Amniotic epithelial cell (primary cell): ENCODE results near the gene KMT5B.

Experiments
- DNase-seq: peaks from one replicate; pipeline ENCODE4 v3.0.0-alpha.2; 2010; ENCODE audit warnings: low read depth

Gene KMT5B

DNA sequence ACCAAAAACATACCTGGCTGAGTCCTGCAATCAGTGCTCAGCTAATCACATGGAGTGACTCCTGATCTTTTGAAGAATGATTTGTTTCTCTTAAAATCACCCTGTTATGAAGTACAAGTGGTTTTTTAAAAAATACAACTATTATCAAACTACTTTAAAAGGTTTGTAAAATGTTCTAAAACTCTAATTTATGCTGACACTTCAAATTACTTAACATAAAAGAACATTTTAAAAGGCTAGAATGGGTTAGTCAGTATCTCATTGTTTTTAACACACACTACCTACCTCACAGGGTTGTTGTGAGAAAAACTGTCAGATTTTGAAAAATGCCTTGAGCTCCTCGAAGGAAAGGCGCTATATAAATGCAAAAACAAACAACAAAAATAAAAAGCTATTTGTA, 33.2 kb downstream of the KMT5B start:
- no peak for DNase-seq

DNA sequence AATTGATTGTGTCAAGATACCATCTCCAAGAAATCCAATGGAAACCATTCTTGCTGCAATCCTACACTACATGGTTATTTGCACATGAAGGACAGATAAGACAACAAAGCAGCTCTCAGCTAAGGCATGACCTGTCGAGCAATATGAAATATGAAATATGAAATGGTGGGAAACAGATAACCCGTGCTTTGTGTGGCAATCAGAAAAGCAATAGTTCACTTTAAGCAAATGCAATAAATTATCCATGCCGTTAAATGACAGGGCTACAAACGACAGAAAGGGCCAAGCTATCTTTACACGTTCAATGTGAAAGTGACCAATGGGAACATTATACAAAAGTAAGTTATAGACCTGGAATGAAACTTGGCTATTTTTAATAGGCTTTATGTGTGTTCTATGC, 35.2 kb downstream of the KMT5B start:
- DNase-seq, result no peak

DNA sequence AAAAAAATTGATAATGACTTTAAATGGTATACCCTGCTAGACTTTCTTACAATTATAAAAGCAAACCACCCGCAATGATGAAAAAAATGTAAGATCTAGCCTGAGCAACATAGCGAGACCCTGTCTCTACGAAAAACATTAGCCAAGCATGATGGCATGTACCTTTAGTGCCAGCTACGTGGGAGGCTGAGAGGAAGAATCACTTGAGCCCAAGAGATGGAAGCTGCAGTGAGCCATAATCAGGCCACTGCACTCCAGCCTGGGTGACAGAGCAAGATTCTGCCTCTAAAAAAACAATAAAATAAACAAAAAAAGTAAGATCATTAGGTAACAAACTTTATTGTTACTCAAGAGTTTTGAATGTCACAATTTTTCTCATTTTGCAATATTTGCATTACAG, 39.2 kb downstream of the KMT5B start:
- DNase-seq, result no peak

DNA sequence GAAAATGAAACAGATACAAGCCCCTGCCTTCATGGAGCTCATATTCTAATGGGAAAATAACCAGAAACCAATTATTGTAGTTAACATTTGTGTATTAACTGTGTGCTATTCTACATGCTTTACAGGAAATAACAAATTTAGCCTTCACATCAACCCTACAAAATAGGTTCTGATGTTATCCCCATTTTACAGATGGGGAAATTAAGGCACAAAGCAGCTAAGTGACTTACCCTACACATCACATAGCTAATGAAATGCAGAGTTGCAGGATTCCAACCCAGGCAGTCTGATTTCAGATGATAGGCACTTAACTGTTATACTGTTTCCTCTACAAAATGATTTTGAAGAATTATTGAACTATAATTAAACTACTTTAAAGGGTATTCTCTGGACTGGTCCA, 43.7 kb downstream of the KMT5B start:
- no peak for DNase-seq

DNA sequence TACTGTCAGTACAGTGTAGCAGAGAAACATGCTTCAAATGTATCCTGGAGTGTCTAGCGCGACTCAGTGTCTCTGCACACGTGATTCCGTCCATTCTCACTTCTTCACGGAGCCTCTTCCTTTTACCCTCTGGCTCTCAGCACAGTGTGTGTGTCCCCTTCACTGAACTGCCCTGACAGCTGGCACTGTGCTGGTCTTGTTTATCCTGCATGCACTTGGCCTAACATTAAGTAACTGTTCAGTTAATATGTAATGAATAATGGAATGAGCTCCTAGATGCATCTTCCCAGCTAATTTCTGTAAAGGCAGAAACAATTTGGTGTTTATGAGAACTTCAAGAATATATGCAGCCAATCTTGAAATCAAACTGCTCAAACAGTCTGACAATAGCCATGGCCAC, 44.4 kb downstream of the KMT5B start:
- no peak for DNase-seq

DNA sequence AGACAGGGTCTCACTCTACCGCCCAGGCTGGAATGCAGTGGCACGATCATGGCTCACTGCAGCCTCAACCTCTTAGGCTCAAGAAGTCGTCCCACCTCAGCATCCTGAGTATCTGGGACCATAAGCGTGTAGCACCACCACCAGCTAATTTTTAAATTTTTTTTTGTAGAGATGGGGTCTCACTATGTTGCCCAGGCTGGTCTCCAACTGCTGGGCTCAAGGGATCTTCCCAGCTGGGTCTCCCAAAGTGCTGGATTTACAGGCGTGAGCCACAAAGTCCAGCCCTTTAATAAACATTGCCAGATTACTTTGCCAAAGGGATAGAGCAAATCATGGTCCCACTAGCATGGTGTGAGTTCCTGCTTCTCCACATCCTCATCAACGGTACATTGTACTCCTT, 45.6 kb downstream of the KMT5B start:
- DNase-seq, result no peak

DNA sequence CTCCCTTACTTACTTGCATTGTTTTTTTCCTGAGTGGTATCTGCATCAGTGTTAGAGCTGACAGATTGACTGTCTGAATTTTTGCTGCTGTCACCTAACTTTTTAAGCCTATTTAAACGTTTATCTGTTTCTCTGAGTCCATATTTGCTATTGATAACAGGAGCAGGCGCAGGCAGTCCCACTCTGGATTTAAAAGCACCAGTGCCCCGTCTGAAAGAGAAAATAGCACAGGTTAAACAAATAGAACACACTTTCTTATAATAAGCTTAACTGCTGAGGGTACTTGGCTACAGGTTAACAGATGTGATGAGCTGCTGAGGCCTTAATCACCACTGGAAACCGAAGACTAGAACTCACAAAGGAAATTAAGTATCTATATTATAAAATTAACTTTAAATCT, 46.1 kb downstream of the KMT5B start:
- no peak for DNase-seq

DNA sequence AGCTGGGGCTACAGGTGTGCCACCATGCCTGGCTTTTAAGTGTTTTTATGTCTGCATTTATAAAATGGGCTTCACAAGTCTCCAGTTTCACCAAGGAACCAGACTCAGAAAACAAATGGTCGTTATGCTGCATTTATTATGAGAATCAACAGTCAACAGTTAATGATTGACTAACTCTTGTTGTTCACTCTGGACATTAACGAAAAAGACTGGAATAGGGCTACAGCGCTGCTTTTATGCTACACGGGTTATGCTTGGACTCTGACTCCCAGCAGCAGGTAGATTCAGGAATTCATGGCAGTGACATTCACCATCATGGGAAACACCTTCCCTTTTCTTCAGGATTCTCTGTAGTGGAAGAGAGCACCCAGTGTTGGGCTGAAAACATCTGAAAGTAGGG, 47.5 kb downstream of the KMT5B start:
- DNase-seq, result no peak

DNA sequence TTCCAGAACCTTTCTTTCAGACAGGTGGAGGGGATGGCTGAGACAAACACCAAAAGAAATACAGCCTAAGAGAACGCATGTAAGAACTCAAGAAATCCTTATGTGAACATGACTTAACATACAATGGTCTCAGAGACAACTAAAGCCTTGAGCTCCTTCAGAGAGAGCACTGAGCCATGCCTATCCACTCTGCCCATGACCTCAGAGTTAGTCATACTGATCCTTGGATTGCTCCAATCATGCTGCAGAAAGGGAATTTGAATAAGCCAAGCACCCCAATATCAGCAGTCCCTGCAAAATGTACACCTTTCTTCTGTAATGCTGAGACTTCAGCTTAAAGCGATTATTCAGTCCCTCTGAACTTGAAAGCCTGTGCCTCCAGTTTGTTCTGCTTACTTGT, 48.7 kb downstream of the KMT5B start:
- DNase-seq, result peak; percentile 55

DNA sequence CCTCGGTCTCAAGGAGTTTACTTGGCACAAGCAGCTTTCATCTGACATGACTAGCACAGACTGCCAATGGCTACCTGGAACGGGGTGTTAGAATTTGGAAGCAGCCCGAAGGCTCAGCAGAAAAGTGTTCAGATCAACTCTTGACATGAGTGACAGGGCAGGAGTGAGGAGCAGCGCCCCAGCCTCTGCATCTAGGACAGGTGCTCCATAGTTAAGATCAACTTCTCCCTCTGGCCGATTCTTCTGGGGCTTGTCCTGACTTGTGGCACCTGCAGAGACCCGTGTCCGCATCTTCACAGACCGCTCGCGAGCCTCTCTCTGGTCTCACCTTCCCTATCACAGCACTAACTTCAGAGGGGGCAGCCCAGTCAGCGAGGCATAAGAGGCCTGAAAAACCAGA, 49.4 kb downstream of the KMT5B start:
- no peak for DNase-seq

DNA sequence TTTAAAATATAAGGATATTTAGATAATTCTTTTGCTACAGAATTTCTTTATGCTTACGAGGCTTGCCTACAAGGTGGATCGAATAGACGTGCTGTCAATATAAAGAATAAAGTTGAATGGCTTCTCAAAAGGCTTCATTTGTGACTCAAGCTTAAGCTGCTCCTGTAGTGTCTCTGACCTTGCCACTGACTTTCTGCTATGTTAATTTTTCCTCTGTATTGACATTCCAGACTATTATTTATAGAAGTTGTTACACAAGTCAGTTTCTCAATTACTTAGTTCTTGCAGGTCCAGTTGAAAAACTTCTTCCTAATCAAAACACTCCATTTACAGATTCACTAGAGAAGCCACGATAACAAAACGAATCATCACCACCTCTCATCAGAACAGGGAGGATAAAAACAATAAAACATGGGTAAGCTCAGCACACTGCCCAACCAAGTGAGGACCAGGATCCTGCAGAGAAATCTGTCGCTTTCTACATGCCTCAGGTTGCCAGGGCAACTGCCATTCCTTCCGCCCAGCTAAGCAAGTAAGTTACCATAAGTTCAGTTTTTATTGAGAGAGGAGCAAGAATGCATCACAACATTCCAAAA, 52.9 kb downstream of the KMT5B start:
- peak; percentile 35 for DNase-seq

DNA sequence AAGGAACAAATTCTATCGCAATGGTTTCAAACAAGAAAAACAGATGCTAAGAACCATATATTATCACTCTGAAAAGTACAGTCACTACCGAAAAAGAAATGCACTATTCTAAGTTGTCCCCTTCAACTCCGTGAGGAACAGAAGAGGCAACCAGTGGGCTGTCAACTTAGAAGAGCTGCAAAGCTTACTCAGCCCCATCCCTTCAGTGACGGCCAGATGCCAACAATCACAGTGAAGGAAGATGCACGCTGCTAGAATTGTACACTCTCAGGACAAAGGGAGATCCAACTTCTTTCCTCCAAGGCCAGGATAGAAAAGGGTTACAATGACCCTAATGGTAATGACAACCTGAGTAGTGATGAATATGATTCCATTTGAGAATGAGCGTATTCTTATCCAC, 53.4 kb downstream of the KMT5B start:
- no peak for DNase-seq

DNA sequence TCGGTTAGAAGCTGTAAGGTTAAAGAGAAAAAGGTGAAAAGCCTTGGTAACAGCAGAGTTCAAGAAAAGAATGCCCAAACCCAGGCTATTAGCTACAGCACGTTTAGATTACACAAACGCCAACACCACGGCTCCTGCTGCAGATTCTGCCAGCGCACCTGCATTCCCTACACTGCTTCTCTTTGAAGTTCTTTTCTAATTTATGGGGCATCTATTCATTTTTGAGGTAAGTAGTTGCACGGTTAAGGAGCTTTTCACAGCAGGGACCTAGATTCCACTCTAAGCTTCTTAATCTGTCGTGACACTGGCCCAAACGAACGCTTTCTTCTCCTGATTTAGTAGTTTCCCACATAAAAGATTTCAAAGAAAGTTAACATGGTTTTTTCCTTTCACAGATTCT, 53.9 kb downstream of the KMT5B start:
- no peak for DNase-seq

DNA sequence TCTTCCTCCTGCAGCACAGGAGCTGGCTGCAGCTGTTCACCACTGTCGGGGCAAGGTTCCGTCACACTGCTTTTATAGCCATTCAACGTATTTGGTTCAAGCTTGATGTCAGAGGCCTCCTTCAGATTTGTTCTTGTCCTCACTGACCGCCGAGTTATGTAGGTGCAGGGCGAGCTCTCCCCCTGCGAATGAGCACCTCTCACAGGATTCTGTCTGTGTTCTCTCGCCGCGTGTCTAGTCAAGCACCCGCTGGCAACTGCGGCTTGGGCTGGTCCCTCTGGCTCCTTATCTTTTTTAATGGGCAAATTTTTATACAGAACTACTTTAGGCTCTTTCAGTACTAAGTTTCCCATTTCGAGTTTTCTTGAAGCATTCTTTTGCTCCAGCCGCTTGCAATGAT, 54.5 kb downstream of the KMT5B start:
- DNase-seq, result no peak

DNA sequence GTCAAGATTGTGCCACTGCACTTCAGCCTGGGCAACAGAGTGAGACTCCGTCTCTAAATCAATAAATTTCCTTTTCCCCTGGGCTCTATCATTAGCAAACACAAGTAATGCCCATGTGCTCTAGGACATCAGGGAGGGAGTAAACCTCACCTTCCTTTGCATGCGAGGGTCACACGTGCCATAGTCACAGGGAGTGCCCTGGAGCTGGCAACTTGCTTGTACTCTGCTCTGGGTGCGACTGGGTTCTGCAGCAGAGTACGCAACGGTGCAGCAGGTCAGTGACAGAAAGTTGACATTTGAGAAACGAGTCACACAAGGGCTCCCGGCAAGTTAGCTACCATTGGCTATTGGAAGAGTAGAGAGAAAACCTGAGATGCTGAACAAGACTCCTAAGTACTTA, 59.4 kb downstream of the KMT5B start:
- DNase-seq, result no peak

DNA sequence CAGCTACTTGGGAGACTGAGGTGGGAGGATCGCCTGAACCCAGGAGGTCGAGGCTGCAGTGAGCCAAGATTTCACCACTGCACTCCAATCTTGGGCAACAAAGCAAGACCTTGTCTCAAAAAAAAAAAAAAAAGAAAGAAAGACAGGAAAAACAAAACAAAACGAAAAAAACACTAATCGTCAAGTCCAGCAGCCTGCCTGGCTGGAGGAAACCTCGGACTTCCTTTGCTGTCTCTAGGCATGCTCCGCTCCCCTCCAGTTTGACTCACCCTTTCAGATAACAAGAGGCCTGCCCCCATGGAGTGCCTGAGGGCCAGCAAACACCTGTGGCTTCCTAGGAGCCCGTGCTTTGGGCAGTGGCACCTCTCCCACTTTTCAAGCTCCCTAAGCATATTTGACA, 63.1 kb downstream of the KMT5B start:
- DNase-seq, result peak; percentile 88

DNA sequence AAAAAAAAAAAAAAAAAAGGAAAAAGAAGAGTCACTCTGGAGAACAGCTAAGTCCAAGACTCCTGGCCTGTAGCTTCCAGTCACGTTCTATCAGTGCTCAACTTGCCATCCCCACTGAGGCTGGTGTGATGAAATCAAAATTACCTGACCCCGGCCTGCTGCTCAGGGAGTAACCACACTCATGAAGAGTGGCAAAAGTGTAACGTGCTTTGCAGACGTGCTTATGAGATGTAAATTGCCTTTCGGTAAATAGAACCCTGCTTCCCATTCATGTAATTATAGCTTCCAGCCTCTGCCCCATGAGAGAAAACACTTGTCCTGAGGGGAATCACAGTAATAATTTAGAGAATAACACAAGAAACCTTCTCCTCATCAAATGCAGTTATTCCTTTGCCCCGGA, 63.7 kb downstream of the KMT5B start:
- DNase-seq, result no peak

DNA sequence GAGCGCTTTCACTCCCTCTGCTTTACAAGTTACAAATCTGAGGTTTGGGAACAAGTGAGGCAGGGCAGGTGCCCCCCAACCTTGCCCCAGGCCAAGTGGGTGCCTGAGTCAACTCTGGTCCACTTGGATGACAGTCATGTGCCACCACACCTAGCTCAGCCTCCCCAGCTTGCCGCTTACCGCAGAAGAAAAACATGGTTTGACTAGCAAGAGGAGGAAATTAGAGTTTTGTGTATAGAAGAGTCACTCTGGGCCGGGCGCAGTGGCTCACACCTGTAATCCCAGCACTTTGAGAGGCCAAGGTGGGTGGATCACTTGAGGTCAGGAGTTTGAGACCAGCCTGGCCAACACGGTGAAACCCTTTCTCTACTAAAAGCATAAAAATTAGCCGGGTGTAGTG, 64.2 kb downstream of the KMT5B start:
- no peak for DNase-seq

DNA sequence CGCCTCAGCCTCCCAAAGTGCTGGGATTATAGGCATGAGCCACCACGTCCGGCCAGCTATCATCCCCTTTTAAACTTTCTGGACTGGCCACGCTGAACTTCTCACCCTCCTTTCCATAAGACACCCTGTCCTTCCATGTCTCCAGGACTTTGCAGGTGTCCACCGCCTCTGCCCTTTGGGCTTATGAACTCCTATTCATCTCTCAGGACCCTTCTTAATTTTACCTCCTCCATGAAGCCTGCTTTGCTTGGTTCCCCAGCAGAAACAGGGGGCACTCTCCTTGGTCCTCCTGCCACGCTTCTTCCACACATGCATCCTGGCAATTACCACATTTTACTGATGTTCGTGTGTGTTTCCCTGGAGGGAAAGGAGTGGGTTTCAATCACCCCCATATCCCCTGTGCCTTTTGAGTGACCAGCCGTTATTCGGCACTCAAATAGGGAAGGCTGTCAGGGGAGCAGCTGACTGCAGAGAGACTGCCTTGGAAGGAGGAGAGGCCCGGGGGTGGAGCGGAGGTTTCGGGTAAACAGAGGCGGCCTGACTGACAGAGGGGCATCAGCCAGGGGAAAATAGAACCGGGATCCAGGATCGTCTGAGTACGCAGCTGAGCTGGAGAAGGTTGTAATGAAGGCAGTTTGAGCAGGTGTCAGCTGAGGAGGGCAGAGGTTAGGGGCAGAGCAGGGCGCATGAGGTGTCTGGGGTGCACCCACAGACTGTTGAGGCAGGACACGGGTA, 64.9 kb downstream of the KMT5B start:
- no peak for DNase-seq

DNA sequence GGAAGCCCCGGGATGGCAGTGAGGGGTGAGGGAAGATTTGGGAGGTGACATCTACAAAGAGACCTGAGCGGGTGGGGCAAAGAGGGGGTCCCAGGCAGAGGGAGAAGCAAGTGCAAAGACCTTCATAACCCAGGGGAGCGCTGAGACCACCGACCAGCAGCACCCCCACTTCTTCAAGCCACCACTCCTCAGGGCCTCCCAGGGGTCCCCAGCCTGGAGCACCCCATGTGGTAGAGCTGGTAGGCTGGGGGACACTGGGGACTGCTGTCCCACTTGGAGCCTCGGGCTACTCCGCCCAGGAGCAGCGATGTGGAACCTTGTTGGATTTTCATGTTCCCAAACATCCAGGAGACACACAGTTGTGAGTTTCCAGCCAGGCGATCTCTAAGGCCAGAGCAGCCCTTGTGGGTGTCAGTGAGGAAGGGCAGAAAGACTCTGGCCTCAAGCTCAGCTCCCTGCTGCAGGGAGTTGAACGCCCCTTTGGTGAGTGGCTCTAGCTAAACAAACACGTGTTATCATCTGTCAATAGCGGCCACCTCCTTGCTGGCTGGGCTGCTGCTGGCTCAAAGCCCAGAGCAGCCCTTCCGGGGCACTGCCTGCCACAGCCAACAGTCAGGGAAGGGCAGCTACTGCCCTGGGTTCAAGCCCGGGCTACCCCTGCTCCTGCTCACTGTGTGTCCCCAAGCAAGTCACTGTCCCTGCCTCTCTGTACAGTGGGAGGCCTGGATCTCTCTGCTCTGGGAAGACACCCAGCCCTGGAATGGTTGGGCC, 66.2 kb downstream of the KMT5B start:
- no peak for DNase-seq

DNA sequence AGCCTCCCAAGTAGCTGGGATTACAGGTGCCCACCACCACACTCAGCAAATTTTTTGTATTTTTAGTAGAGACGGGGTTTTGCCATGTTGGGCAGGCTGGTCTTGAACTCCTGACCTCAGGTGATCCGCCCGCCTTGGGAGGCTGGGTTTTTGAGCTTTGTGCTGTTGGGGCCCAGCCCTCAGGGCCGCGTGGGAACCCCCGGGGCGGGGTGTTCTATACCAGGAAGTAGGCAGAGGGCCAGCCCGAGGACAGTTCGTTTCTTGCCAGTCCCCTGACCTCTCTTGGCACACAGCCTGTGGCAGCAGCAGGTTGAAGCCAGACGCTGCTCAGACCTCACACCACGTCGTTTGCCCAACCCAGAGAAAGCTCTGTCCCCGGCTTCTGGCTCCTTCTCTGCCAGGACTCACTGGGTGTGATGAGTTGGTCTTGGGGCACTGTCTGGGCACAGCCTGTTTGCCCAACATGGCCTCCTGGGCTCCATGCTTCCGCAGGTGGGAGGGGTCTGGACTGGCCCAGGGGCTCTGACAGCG, 67.0 kb downstream of the KMT5B start:
- DNase-seq, result no peak

DNA sequence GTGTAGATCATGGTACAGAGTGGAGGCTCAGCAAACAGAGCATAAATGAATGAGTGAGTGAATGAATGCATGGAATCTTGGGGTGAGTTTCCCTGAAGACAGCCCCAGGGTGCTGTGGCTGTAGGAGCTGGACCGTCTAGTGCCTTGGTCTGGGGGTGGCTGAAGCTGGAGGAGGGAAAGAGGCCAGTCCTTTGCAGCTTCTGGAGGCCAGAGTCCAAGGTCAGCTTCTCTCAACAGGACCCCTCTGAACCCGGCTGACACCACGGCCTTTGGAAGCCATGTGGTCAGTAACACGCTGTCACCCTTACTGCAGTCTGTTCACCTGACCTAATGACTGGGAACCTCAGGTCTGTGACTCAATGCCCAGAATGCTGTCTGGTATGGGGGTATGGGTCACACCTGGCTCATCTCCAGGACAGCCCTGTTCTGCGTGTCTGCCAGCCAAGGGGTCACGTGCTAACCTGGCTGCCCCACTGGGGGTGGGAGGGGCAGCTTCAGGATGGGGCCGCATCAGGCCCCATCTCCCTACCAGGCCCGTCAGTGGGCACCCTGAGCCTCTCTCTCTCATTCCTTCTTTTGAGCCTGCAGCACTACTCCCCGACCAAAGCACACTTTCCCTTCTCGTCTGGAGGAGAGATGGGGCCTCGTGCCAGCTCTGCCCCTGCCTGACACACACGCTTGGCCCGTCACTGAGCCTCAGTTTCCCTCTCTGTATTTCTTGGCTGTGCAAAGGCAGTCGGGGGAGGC, 67.8 kb downstream of the KMT5B start:
- no peak for DNase-seq

DNA sequence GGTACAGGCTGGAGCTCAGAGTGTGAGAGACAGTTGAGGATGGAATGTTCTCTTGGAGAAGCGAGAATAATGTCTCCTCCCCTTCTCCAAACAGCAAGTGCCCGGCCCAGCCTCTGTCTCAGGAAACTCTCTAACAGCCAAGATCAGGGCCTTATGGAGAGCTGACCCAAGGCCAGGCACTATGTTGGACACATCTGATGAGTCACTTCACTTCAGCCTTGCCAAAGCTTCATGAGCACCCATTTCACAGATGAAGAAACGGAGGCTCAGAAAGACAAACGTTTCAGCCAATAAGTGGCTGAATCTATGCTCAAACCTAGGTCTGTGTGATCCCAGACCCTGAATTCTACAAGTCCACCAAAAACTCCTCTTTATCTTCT, 69.8 kb downstream of the KMT5B start:
- no peak for DNase-seq
